Measurements from ENCODE around the gene ATP1A1.

The ATP1A1 gene

GRCh38 chr1:116415200-116415698, 42.2 kb downstream of the ATP1A1 start:
- DNase-seq (ENCODE audit: low read depth) = no peak

GRCh38 chr1:116415699-116416533, 42.9 kb downstream of the ATP1A1 start:
- DNase-seq (ENCODE audit: low read depth) = peak; percentile 12

GRCh38 chr1:116416854-116417513, 43.9 kb downstream of the ATP1A1 start:
- no peak for DNase-seq (ENCODE audit: low read depth)

- no peak for DNase-seq (ENCODE audit: low read depth)
Observed at GRCh38 chr1:116417678-116418077, 44.6 kb downstream of the ATP1A1 start.

- peak; percentile 79 for DNase-seq (ENCODE audit: low read depth)
Observed at GRCh38 chr1:116418091-116418830, 45.2 kb downstream of the ATP1A1 start.

GRCh38 chr1:116420417-116421200, 47.6 kb downstream of the ATP1A1 start:
- DNase-seq (ENCODE audit: low read depth) = no peak

GRCh38 chr1:116424438-116424837, 51.4 kb downstream of the ATP1A1 start:
- DNase-seq (ENCODE audit: low read depth) = no peak

GRCh38 chr1:116424863-116425262, 51.8 kb downstream of the ATP1A1 start:
- no peak for DNase-seq (ENCODE audit: low read depth)

GRCh38 chr1:116425987-116426386, 52.9 kb downstream of the ATP1A1 start:
- DNase-seq (ENCODE audit: low read depth) = no peak

- no peak for DNase-seq (ENCODE audit: low read depth)
Observed at GRCh38 chr1:116426401-116426800, 53.4 kb downstream of the ATP1A1 start.

- DNase-seq (ENCODE audit: low read depth) = no peak
Observed at GRCh38 chr1:116428576-116428975, 55.5 kb downstream of the ATP1A1 start.

- no peak for DNase-seq (ENCODE audit: low read depth)
Observed at GRCh38 chr1:116429821-116430374, 56.9 kb downstream of the ATP1A1 start.

- no peak for DNase-seq (ENCODE audit: low read depth)
Observed at GRCh38 chr1:116431870-116432500, 58.9 kb downstream of the ATP1A1 start.

GRCh38 chr1:116432655-116433265, 59.7 kb downstream of the ATP1A1 start:
- no peak for DNase-seq (ENCODE audit: low read depth)

GRCh38 chr1:116433275-116434257, 60.5 kb downstream of the ATP1A1 start:
- peak; percentile 55 for DNase-seq (ENCODE audit: low read depth)

GRCh38 chr1:116434849-116435248, 61.8 kb downstream of the ATP1A1 start:
- no peak for DNase-seq (ENCODE audit: low read depth)

GRCh38 chr1:116435806-116436610, 63.0 kb downstream of the ATP1A1 start:
- no peak for DNase-seq (ENCODE audit: low read depth)

- no peak for DNase-seq (ENCODE audit: low read depth)
Observed at GRCh38 chr1:116436611-116436970, 63.5 kb downstream of the ATP1A1 start.
